GM18502 (cell line): ENCODE measurements around the gene VSTM2B.

Experiments used
- ATAC-seq: cut with Tn5 transposase; IDR thresholded peaks from one replicate; pipeline ENCODE4 v1.9.1; 2021; ENCODE audit warnings: mild to moderate bottlenecking; ENCODE audit not compliant: unreplicated experiment, poor library complexity

VSTM2B gene

GRCh38 chr19:29562299-29563297, 36.8 kb downstream of the VSTM2B start:
- no peak for ATAC-seq

- ATAC-seq = no peak
Observed at GRCh38 chr19:29563486-29564101, 37.8 kb downstream of the VSTM2B start.

GRCh38 chr19:29564574-29565005, 38.8 kb downstream of the VSTM2B start:
- ATAC-seq = no peak

DNA sequence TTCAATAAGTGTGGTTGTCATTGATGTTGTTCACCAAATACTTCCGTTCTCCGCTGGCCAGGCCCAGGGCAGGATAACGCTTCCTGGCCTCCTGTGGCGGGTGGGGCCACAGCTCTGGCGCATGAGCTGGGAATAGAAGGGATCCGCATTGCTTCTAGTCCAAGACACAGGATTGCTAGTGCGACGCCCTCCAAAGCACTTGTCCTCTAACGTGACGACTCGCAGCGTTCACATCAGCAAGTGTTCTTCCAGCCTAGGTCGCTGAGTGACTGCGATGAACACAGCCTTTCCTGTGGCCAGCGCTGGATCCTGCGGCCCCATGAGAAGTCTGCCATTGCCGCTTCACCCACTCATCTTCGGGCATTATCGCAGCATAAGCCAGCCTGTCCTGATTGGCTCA, 39.4 kb downstream of the VSTM2B start:
- no peak for ATAC-seq

GRCh38 chr19:29566496-29567054, 40.8 kb downstream of the VSTM2B start:
- ATAC-seq = no peak

DNA sequence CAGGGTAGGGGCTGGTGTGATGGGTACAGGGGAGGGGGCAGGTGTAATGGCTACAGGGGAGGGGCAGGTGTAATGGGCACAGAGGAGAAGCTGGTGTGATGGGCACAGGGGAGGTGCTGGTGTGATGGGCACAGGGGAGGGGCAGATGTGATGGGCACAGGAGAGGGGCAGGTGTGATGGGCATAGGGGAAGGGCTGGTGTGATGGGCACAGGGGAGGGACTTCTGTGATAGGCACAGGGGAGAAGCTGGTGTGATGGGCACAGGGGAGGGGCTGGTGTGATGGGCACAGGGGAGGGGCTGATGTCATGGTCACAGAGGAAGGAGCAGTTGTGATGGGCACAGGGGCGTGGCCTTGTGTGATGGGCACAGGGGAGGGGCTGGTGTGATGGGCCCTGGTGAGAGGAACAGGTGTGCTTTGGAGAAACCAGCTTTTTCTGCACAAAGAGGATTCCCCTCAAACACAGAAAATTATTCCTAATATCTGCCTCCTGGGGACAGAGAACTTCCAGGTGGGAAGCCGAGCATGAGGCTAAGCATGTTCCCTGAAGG, 41.6 kb downstream of the VSTM2B start:
- no peak for ATAC-seq

DNA sequence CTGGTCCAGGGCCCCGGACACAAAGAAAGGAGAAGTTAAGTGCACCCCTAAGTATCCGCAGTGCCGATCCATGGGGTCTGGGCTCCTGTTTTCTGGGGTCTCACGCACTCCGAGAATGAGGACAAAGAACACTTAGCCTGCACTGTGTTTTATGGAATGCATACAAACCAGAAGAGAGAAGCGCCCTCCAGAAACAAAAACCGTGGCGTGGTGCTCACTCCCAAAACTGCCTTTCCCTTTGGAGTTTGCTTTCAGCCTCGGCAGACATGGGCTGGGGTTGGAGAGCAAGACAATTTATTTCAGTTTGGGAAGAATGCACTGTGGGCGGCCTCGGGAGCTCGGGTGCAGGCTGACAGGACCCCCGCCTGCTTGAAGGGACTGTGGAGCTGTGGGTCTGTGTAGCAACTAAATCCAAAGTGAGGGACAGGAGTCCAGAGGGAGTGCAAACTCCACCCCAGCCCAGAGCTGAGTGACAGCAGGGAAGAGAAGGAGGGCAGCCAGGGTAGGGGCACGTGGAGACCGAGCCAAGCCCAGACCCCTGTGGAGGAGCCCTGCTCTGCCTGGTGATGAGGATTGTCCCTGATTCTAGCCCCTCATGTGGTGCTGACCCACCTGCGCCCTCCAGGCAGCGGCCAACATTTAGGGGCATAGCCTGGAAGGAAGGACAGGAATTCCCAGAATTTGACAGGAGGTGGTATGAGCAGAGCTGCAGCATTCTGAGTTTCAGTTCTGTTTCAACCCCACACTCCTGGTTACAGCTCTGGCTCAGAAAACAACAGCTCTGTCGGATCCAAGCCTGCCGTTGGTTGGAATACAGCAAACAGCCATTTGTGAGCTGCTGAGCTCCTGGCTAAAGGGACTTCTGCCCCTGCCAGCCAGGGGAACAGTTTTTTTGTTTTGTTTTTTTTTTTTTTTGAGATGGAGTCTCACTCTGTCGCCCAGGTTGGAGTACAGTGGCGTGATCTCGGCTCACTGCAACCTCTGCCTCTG, 42.5 kb downstream of the VSTM2B start:
- ATAC-seq = no peak

DNA sequence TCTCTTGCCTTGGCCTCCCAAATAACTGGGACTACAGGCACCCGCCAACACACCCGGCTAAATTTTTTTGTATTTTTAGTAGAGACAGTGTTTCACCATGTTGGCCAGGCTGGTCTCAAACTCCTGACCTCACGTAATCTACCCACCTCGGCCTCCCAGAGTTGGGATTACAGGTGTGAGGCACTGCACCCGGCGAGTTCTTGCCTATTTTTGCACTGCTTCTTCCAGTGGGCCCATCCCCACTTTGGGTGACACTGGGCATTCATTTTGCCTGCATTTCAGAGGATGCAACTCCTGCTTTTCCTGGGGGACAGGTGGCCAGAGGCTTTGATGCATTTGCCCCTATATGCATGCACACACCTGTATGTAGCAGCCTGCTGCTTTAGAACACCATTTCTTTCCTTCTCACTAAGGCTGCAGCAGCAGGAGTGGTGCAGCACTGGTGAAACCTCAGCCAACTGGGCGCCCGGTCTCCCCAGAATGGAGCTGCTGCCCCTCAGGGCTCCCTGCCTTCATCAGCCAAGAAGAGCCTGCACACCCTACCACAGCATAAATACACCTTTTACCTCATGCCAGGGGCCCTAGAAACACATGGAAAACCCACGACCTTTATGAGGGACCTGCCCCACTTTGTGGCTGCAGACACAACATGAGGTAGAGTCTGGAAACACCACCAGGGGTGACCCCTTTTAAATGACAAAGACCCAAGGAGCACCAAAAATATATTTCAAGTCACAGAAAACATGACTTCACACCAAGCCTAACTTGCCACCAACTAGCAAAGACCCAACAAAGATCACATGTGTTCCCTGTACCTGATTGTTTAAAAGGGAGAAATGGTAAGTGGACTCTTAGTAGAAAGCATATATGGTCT, 43.5 kb downstream of the VSTM2B start:
- ATAC-seq = no peak

DNA sequence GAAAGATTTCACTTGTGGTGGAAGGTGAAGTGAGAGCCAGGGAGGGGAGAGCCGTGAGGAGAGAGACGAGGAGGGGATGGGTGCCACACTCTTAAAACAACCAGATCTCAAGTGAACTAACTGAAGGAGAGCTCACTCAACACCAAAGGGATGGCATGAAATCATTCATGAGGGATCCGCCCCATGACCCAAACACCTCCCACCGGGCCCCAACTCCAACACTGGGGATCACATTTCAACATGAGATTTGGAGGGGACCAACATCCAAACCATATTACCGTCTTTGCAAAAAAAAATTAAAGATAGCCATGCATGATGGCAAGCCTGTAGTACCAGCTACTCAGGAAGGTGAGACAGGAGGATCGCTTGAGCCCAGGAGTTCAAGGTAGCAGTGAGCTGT, 45.4 kb downstream of the VSTM2B start:
- ATAC-seq = no peak

DNA sequence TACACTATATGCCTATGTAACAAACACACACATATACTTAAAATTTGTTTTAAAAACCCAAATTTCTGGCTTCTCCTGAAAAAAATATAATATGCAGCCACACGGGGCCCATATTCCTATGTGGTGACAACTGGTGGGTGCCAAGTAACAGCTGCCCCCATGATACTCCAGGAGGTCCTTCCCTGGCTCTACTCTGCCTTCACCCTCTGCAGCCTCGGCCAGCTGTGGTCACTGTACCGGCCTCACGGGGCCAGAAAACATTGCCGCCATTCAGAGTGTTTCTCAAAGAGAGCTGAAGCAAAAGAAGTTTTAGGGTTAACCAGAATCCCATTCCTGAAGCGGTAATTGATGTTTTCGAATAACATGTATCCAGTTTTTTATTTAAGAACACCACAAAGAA, 47.7 kb downstream of the VSTM2B start:
- no peak for ATAC-seq

DNA sequence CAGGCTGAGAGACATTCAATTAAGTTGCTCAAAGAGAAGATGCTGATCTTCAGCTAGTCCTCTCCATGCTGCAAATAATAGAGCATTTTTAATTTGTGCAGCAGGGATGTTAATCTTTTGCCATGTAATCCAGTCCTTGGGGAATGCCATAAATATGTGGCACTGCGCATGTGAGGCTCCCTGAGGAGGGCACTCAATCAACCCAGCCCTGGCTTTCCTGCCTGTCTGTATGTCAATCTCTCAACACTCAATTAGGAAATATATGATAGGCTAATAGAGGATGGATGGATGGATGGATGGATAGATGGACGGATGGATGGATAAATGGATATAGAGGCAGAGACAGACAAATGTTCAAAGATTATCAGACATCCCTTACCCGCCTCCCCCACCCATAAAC, 48.7 kb downstream of the VSTM2B start:
- no peak for ATAC-seq

DNA sequence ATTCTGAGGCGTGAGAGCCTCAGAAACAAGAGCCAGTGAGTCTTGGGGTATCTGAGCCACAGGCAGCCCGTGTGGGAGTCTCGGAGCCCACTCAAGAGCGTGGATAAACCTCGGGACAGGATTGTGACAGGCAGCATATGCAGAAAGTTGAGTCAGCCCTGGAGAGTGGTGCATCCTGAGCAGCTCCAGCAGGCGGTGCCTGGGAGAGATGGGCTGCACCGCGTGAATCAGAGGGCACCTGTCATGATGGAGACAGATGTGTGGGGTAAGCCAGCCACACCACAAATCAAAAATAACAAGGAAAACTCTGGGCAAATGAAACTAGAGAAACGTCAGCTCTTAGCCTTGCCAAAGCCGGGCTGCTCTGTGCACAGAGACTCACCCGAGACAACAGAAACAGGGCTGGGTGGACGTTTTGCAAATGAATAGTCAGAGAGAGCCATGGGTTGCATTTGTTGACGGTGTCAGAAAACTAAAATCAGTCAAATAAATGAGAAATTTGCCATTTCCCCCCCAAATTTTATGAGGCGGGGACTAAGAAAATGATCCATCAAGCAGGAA, 50.3 kb downstream of the VSTM2B start:
- no peak for ATAC-seq

DNA sequence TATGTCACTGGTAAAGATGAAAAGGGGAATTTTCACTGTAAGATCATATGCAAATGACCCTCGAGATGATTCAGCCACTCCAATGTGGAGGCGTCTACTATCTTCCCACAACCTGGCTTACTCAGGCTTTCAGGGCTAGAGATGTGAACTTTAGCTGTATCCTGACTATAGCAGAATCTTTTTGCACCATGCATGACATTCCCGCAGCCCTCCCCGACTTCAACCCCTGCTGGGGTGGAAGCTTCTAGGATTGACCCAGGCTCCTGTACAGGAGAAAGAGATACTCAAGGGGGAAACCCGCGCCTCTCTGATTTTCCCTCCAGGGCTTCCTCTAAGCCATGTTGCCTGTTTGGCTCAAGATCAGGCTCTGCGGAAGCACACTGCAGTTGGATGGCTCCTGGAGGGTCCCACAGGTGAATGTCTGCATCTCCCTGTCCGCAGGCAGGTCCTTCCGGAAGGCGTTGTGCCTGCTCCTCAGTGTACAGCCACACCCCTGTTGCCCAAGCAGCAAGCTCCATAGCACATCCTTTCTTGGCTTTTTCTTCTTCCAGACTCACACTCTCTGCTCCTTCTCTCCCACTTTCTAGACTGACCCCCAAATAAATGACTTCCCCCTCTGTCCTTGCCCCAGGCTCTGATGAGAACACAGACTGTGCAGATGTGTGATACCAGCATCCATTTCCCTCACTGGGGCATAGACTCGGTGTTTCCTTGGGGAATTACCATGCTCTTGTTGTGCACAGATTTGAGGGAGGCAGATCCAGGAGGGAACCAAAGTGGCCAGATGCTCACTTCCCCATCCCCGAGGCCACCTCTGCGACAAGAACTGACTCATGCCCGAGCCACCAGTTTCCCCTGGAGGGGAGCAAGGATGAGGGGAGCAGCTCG, 51.2 kb downstream of the VSTM2B start:
- ATAC-seq = peak; percentile 90

- ATAC-seq = no peak
Observed at GRCh38 chr19:29577649-29577963, 51.8 kb downstream of the VSTM2B start.

GRCh38 chr19:29578349-29578748, 52.6 kb downstream of the VSTM2B start:
- ATAC-seq = no peak

DNA sequence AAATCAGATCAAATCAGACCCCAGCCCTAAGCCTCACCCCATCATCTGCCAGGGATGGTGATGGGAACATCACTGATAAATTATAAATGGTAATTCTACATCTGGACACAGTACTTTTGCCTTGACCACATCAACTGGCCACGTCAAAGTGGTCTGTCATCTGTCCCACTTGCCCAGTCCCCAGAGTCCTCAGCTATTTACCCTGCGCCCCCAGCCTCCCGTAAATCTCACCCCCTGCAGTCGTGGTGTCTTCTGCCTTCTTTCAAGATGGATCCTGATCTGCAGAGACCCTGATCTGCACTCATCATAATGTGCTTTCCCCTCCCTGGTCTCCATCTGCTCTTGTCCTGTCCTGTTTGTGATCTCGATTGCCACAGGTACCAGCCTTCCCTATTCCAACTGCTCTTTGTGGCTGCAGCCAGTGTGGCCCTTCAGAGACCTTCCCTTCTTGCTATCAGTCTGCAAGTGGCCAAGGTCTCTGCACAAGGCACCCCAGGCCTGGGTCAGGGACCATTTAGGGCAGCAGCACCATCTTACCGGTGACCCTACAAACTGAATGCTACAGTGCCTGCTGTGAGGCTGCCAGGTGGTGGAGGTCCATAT, 53.6 kb downstream of the VSTM2B start:
- no peak for ATAC-seq

GRCh38 chr19:29581398-29581797, 55.6 kb downstream of the VSTM2B start:
- no peak for ATAC-seq
